ENCODE results near the gene FGR. TPM values are rescaled to one million over a fixed set of nuclear protein-coding genes. Genes with fewer than 3 reads are reported as not detected.

Gene FGR
- total and polyA plus RNA-seq, 2 of the 13 experiments (the other 11 are each of a cell fraction or from before 2014, with no cell fraction given), result not detected

DNA sequence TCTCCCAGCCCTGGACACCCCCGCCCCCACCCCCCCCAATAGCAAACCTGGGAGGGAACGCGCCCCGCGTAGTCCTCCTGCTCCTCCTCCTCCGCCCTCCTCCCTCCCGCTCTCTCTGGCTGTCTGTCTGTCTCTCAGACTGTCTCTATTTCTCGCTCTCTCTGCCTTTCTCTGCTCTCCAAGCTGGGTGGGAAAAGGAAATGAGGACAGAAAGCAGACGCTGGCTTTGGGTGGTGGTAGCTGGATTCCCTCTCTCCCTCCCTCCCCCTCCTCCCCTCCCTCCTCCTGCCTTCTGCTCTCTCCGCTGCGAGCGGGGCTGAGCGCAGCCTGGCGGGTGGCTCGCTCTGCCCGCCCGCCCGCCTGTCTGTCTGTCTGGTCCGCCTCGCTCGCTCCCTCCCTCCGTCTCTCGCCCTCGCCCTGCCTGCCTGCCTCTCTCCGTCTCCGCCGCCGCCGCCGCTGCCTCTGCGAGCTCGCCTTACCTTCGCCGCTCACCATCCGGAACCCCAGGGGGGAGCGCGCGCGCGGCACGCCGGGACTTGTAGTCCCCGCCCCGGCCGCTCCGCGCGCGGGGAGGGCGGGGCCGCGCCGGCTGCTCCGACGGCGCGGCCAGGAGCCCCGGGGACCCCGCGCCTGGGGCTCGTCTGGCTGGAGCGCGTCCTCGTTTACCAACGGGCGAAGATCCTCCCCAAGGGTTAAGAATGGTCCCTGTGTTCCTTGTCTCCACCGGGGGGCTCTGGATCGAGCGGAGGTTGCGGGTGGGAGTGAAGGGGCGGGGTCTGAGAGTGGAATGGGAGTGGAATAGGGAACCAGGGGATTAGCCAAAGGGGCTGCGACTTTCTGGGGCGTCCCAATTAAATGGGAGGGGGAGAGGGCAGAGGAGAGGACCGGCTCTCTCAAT is 31.1 kb downstream of the FGR start, which contains the start of gene AHDC1:
AHDC1 (minus strand) TSS at position 464 of the 898 bp plus-strand sequence. CDS start 52,029 bp downstream, outside the sequence.
- peaks cover 80% of the 10 kb centered on the region for H3K4me1 ChIP-seq (ENCODE audit: insufficient read depth, low read length)
- no peaks in the 10 kb centered on the region for H3K9me3 ChIP-seq (ENCODE audit: low read length)
- H3K27me3 ChIP-seq (ENCODE audit: control insufficient read depth in 1 of 2, insufficient read depth in 2 of 2, low read length in 2 of 2), result no peaks in the 10 kb centered on the region; a peak in 1 of 5 replicates
- H3K27ac ChIP-seq (ENCODE audit: extremely low read length, insufficient read depth, low read length), result peak within 1 kb of the TSS; percentile 47
- CTCF ChIA-PET (ENCODE audit: low intra/inter-chr PET ratio, low total read pairs), result interaction anchor here (1.0 kb wide), 1 partner anchor 47 kb away, joined by 4 read pairs; no protein-coding TSS in a partner anchor
- H3K9ac ChIP-seq (ENCODE audit: insufficient read depth, low read depth, low read length), result peak within 1 kb of the TSS; percentile 76
- ATAC-seq (peak; percentile 52), DNase-seq (ENCODE audit: low spot score) (peak; percentile 74), FAIRE-seq (no peak)
- peaks cover 29% of the 10 kb centered on the region; the same call in 1 of the 2 replicates for H4K20me1 ChIP-seq (ENCODE audit: insufficient read depth, low read length)
- peak within 1 kb of the TSS; percentile 66 to 86 (median 83) for H3K4me3 ChIP-seq (replicated peaks in 1 of 3; ENCODE audit: insufficient read depth in 1 of 3, low read depth in 2 of 3, low read length in 3 of 3)
- in situ Hi-C loops (cut with HindIII; ENCODE audit: extremely low pct_ligation_motif_present, low pct_unique_long_range_greater_than_20kb), result loop anchor here (10.0 kb wide), 1 partner anchor 309 kb away; no protein-coding TSS in a partner anchor
- no peak within 1 kb of the TSS for H2AFZ ChIP-seq (ENCODE audit: low read length)
- intact Hi-C loops (cut with micrococcal nuclease; ENCODE audit: unreplicated experiment), result loop anchor here (5.0 kb wide), 1 partner anchor 37 kb away; no protein-coding TSS in a partner anchor
- WGBS (ENCODE audit: low lambda C conversion rate), result 3% methylated on average over 45 of the region's 74 CpGs
- peaks cover 32% of the 10 kb centered on the region for H3K79me2 ChIP-seq (ENCODE audit: insufficient read depth, low read length)
- H3K4me2 ChIP-seq (ENCODE audit: low read depth, low read length), result peak within 1 kb of the TSS; percentile 75
- no peaks in the 10 kb centered on the region for H3K36me3 ChIP-seq (replicated peaks in 1 of 2; ENCODE audit: control insufficient read depth in 1 of 2, insufficient read depth in 2 of 2, low read length in 2 of 2)
- POLR2A ChIA-PET, result interaction anchor here (0.6 to 4.7 kb wide), 11 partner anchors 11 to 212 kb away, joined by 3 to 38 read pairs (median 6); partner anchors contain the start of gene WASF2
- BruUV-seq (replicated peaks), result no TSS peak
- TF ChIP-seq, protein P1, sequence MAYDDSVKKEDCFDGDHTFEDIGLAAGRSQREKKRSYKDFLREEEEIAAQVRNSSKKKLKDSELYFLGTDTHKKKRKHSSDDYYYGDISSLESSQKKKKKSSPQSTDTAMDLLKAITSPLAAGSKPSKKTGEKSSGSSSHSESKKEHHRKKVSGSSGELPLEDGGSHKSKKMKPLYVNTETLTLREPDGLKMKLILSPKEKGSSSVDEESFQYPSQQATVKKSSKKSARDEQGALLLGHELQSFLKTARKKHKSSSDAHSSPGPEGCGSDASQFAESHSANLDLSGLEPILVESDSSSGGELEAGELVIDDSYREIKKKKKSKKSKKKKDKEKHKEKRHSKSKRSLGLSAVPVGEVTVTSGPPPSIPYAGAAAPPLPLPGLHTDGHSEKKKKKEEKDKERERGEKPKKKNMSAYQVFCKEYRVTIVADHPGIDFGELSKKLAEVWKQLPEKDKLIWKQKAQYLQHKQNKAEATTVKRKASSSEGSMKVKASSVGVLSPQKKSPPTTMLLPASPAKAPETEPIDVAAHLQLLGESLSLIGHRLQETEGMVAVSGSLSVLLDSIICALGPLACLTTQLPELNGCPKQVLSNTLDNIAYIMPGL (CRISPR knock-in tag; IDR thresholded peaks at IDR 0.05; ENCODE audit: borderline replicate concordance in 1 of 2, low read depth in 1 of 2), result peak in 1 of 2 experiments; percentile 39; a peak in 1 of 4 replicates
- TF ChIP-seq, protein P2, sequence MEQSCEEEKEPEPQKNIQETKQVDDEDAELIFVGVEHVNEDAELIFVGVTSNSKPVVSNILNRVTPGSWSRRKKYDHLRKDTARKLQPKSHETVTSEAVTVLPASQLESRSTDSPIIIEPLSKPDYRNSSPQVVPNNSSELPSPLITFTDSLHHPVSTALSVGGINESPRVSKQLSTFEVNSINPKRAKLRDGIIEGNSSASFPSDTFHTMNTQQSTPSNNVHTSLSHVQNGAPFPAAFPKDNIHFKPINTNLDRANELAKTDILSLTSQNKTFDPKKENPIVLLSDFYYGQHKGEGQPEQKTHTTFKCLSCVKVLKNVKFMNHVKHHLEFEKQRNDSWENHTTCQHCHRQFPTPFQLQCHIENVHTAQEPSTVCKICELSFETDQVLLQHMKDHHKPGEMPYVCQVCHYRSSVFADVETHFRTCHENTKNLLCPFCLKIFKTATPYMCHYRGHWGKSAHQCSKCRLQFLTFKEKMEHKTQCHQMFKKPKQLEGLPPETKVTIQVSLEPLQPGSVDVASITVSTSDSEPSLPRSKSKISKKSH (CRISPR knock-in tag; IDR thresholded peaks at IDR 0.05; ENCODE audit: borderline replicate concordance), result peak; percentile 53; the same call in 1 of the 2 replicates
- TF ChIP-seq, protein P3, sequence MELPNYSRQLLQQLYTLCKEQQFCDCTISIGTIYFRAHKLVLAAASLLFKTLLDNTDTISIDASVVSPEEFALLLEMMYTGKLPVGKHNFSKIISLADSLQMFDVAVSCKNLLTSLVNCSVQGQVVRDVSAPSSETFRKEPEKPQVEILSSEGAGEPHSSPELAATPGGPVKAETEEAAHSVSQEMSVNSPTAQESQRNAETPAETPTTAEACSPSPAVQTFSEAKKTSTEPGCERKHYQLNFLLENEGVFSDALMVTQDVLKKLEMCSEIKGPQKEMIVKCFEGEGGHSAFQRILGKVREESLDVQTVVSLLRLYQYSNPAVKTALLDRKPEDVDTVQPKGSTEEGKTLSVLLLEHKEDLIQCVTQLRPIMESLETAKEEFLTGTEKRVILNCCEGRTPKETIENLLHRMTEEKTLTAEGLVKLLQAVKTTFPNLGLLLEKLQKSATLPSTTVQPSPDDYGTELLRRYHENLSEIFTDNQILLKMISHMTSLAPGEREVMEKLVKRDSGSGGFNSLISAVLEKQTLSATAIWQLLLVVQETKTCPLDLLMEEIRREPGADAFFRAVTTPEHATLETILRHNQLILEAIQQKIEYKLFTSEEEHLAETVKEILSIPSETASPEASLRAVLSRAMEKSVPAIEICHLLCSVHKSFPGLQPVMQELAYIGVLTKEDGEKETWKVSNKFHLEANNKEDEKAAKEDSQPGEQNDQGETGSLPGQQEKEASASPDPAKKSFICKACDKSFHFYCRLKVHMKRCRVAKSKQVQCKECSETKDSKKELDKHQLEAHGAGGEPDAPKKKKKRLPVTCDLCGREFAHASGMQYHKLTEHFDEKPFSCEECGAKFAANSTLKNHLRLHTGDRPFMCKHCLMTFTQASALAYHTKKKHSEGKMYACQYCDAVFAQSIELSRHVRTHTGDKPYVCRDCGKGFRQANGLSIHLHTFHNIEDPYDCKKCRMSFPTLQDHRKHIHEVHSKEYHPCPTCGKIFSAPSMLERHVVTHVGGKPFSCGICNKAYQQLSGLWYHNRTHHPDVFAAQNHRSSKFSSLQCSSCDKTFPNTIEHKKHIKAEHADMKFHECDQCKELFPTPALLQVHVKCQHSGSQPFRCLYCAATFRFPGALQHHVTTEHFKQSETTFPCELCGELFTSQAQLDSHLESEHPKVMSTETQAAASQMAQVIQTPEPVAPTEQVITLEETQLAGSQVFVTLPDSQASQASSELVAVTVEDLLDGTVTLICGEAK (IDR thresholded peaks at IDR 0.05), result no peak
- TF ChIP-seq, protein P3 (CRISPR knock-in tag; IDR thresholded peaks at IDR 0.05), result 0 out of 2 replicates have a peak, but pooled peaks have one; percentile 18
- TF ChIP-seq MYC (CRISPR knock-in tag; IDR thresholded peaks at IDR 0.05; ENCODE audit: borderline replicate concordance) (peak; percentile 39; the same call in 1 of the 2 replicates), IRF2 (CRISPR knock-in tag; IDR thresholded peaks at IDR 0.05) (peak; percentile 77; the same call in 1 of the 2 replicates), PTBP1 (IDR thresholded peaks at IDR 0.05; ENCODE audit: low read depth, low read length, poor library complexity, severe bottlenecking) (no peak)
